Dermis blood vessel endothelial cell (primary cell): Measurements from ENCODE around the gene MRPS9. TPM values are rescaled to one million over a fixed set of nuclear protein-coding genes. Genes with fewer than 3 reads are reported as not detected.

Experiments used
- total RNA-seq: library from RNA; depleted of rRNA; stranded (reverse); fragments of >200 nt; gene quantifications from 2 replicates; pipeline ENCODE4 v1.2.3, GENCODE V29; 2014

The MRPS9 gene
- total RNA-seq, 1 donor from 2014 or later: 21.4 TPM

Other genes starting within 250 kb of the MRPS9 start
- 0.23 and 0.34 TPM in 2 replicates for gene POU3F3, start 184.0 kb upstream of the MRPS9 start, total RNA-seq
- gene GPR45, start 203.7 kb downstream of the MRPS9 start, total RNA-seq: not detected in 2 replicates